GM18907 (cell line): ENCODE measurements around the gene FBXO11.
"Not testable (repeated sequence)": the region's sequence is repeated elsewhere in the genome, so short reads cannot be mapped to it uniquely, and the experiment has no call there.

ENCODE experiments used
- ATAC-seq: cut with Tn5 transposase; IDR thresholded peaks from one replicate; pipeline ENCODE4 v1.9.1; 2021; ENCODE audit warnings: mild to moderate bottlenecking, moderate library complexity; ENCODE audit not compliant: unreplicated experiment

The FBXO11 gene

DNA sequence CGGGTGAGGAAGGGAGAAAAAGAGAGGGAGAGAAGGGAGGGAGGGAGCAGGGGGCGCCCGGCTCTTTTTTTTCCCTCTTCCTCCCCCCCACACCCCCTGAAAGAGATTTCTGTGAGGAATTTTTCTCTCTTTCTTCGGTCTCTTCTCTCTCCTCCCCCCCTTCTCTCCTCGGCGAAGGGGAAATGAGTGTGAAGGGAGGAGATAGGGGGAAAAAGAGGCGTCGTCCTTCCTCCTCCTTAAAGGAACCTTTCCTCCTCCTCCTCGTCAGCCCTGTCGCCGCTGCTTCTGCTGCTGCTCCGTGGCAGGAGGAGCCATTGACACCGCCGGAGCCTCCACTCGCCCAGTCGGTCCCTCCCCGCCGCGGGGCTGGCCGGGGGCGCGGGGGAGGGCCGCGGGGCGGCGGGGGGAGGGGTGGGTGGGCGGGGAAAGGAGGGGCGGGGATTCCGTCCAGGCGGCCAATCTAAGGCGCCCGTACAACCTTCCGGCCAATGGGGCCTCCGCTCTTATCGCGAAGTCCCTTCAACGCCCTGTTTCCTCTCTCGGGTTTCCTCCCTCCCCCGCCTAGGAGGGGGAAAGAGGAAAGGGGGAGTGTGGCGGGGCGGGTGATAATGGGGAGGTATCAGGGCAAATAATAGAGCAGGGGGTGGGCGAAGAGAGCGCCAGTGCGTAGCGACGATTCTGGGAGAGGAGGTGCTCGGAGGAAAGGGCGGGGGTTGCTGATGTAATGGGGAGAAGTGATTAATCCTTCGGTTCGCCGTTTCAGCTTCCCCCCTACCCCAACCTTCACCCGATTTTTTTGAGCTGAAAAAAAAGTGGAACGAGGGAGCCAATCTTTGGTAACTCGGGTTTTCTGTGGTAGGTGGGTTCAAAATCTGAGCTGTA is at the start of gene FBXO11:
Gene FBXO11, minus strand, starts transcription at position 342 of the 882 bp plus-strand sequence. CDS start 778 bp downstream, outside the sequence.
- ATAC-seq, result peak; percentile 92

DNA sequence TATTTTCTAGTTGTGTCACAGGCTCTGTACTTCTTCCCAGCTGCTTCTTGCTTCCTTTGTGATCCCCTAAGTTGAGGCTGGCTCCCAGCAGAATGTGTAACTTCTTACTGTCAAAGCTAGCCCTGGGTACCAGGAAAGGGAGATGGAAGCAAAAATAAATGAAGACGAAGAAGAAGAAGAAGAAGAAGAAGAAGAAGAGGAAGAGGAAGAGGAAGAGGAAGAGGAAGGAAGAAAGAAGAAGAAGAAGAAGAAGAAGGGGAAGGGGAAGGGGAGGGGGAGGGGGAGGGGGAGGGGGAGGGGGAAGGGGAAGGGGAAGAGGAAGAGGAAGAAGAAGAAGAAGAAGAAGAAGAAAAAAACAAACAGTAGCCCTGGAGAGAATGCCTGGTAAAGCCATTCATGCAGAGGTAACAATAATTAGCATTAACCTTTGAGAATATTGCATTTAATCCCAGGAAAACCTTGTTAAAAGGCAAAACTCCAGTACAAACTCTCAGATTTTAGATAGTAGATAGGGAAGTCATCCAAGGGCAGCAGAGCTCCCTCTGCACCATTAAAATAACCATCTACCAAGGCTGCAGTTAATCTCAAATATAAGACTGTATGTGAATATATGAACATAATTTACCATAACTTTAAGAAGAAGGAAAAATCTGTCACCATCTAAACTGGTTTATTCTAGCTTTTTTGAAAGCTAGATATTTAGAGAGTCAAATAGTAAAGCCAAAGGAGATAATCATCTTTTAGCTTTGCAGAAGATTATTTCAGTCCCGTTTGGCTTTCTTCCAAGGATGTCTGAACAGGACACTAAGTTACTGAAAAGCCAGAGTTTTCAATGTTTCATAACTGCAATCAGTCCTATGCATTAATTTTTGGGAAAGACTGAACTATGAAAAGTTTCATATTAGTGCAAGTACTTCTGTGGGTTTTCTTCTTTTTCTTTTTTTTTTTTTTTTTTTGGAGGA is 44.3 kb upstream of the FBXO11 start:
- ATAC-seq, result no peak

DNA sequence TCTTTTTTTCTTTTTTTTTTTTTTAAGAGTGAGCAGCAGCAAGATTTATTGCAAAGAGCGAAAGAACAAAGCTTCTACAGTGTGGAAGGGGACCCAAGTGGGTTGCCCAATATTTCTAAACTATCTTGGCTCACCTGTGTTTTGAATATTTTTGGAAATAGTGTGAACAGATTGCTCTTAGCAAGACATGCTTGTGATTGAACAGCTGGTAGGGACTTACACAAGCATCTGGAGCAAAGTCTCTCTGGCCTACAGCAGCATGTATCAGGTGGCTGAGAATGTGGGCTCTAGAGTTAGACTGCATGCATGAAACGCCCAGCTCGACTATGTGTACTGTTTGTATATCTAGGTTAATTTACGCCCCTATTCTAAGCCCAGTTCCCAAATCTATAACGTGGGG is 40.3 kb upstream of the FBXO11 start:
- ATAC-seq, result no peak

DNA sequence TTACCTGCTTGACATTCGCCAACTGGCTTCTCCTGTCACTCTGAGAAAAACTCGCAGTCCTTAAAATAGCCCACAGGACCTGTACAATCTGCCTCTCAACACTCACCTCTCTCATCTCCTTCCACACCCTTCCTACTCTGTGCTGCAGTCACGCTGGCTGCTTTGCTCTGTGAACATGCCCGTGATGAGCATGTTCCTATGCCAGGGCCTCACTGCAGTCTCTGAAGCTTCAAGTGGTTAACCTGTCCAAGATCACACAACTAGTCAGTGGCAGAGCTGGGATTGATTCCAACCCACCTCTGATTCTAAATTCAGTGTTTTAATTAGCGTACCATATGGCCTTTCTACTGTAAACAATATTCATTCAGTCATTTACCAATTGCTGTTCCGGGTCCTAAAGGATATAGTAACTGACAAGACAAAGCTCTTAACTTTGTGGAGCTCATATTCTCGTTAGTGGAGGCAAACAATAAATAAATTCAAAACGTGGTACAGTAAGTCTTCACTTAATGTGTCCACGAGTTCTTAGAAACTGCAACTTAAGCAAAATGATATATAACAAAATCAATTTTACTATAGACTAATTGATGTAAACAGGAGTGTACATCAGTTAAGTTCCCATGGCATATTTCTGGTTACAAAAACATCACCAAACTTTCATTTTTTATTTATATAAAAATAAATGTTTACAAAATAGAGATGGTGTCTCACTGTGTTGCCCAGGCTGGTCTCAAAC is 38.9 kb upstream of the FBXO11 start:
- no peak for ATAC-seq

DNA sequence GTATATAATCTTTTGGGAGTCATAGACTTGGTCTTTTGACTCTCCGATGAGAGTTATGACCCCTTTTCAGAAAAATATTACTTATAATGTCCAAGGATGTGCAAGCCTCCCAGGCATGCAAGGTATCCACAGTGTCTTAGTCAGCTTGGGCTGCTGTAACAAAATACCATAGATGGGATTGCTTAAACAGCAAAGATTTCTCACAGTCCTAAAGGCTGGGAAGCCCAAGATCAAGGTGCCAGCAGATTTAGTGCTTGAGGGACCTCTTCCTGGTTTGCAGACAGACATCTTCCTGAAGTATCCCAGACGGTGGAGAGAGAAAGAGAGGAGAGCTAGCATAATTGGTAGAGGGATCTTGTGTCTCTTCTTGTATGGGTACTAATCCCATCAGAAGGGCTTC is 35.6 kb upstream of the FBXO11 start:
- no peak for ATAC-seq

DNA sequence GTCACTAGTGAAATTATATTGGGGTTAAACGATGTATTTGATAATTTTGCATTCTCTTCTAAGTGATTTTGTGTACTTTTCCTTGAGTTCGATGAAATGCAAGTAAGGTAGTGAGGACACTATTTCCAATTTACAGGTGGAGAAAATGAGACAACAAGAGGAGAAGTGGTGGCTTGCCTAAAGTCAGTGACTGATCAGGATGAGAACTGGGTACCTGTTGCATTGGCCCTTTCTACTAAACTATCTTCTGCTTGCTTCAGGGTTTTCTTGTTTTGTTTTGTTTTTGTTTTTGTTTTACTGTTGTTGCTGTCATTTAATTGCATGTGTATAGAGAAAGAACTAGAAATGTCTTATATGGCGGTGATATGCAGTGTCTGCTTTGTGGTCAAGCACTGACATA is 31.4 kb upstream of the FBXO11 start:
- ATAC-seq, result no peak

DNA sequence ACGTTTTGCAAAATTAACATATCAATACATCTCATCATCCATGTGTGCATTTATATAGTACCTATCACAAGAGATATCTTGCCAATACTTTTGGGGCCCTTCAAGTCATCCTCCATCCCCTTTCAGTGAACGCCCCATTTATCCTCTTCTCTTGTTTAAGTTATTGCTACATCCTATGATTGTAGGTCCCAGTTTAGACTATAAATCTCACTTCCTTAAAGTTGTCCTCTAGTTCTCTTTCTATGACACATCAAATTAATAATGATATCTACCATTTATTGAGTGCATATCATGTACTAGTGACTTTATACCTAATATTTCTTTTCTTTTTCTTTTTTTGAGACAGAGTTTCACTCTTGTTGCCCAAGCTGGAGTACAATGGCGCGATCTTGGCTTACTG is 28.8 kb upstream of the FBXO11 start:
- no peak for ATAC-seq

DNA sequence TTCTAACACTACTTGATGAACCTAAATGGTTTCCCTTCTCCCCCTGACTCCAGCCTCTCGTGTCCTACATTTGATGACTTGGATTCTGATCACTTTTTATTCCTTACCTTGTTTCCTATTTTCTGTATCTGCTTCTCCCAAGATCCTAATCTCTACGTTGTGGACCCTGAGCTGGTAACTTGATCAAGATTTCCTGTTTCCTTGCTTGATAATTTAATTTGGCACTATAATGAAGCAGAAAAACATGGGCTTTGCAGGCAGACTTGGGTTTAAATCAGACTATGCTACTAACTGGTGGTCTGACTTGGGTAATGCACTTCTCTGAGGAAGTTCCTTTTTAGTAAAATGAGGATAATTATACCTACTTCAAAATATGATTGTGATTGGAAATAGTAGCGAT is 11.7 kb upstream of the FBXO11 start:
- ATAC-seq, result no peak

DNA sequence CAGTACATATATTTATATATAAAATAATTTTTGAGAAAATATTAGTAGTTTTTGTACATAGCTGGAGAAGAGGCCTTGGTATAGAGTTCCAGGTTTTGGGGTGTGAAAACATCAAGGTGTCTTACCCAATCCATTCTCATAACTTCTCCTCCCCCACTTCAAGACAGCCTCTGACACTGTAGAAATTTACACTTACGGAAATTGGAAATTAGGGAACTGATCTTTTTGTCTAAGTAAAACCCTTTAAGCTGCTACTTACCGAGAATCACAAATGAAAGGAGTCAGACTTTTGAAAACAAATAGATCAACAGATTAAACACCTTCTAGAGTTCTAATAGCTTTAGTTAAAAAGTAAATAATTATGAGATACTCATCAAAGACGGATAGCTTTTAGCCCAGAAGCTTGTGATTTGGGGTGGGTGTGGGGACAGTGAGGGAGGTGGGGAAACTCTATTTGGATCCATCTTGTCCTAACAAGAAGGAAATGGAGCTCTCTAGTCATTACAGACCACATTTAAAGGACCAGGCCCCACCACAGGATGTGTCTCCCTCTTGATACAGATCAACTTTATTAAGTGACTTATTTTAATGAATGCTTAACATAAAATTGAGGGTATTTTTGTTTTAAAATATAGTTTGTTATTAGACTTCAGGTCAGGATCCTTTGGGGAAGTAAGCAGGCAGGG is 11.1 kb upstream of the FBXO11 start:
- no peak for ATAC-seq

DNA sequence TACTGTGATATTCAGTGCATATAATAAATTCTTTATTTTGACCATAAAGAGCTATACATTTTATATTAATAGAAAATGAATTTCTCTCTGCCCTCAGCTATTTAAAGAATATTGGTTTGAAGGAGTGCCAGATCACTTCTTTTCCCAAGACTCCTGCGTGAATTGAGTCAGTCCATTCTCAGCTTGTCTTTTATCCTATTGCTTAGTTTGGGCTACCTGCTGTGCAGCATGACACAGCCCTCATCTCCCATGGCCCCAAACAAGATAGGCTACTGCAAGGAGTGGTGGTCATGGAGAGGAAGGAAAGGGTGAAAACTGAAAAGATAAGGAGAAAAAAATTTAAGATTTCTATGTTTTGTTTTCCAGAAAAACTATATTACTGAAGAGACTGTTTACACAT is 10.1 kb upstream of the FBXO11 start:
- no peak for ATAC-seq

DNA sequence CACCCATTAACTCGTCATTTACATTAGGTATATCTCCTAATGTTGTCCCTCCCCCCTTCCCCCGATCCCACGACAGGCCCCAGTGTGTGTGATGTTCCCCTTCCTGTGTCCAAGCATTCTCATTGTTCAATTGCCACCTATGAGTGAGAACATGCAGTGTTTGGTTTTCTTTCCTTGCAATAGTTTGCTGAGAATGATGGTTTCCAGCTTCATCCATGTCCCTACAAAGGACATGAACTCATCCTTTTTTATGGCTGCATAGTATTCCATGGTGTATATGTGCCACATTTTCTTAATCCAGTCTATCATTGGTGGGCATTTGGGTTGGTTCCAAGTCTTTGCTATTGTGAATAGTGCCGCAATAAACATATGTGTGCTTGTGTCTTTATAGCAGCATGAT is 4.4 kb upstream of the FBXO11 start:
- ATAC-seq, result not testable (repeated sequence)

DNA sequence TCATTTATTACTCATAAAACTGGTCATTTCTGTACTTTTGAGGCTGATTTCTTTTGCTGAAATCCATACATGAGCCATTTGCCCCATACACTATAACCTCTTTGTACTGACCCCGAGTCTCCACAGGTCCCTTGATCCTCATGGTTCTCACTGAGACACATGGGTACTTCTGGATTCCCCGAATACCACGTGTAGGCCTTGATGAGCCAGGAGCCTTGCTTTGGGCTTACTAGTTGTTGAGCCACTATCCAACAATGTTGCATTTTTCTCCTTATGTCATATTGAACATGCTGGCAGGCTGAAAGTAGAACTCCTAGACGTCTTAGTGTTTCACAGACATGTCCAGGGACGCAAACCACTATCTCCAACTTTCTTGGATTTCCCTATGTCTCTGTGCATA is 2.4 kb upstream of the FBXO11 start:
- ATAC-seq, result no peak

DNA sequence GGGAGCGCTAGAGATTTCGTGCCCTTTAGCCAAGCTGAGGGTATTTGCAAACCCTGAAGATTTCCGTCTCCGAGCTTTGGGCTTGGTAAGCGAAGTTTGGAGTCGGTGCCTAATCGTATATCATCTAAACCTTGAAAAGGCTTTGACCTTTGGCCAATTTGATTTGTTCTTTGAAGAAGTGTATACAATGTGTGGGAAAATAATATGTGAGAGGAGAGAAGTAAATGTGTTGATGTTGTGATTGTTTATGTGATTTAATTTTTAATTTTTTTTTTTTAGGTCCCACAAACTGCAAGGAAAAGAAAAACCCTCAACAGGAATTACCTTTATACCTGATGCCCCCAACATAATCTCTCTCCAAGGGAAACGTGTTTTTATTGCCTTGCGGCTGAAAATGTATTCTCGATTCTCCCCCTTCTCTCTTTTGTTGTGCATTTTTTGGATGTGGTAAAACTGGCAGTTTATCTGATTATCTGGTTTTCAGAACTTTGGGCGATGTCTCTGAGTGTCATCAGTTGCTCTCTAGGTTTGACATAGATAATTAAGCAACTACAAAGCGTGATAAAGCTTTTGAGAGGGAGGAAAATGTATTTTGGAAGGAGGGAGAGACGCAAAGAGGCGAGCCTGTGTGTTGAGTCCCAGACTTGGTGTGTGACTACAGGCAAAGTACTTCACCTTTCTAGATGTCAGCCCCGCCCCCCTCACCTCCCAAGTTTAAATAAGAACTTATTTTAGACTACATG is 912 bp upstream of the FBXO11 start:
- ATAC-seq, result no peak

DNA sequence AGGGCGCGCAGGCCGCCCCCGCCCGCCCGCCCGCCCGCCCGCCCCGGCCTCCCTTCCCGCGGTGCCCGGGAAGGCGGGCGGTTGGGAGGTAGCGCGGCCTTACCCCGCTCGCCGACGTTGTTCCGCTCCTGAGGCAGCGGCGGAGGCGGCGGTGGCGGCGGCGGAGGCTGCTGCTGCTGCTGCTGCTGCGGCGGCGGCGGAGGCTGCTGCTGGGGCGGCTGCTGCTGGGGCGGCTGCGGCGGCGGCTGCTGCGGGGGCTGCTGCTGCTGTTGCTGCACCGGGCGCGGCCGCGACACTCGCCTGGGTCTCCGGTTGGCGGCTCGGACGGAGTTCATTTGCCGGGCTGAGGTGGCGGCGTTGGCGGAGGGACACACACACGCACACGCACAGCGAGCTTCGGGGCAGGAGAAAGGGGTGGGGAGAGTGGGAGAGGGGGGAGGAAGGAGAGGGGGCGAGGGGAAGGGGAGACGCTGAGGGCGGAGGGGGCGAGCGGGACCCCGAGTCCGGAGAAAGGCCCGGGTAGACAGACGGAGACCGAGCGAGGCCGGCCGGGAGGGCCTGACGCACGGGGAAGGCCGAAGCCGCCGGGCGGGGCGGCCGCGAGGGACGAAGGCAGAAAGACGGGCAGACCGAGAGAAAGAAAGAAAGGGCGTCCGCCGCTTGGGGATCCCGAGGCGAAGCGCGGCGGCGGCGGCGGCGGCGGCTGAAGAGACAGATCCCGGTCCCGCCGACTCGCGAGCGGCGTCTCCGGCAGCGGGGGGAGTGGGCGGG is 727 bp downstream of the FBXO11 start:
- peak; percentile 23 for ATAC-seq

DNA sequence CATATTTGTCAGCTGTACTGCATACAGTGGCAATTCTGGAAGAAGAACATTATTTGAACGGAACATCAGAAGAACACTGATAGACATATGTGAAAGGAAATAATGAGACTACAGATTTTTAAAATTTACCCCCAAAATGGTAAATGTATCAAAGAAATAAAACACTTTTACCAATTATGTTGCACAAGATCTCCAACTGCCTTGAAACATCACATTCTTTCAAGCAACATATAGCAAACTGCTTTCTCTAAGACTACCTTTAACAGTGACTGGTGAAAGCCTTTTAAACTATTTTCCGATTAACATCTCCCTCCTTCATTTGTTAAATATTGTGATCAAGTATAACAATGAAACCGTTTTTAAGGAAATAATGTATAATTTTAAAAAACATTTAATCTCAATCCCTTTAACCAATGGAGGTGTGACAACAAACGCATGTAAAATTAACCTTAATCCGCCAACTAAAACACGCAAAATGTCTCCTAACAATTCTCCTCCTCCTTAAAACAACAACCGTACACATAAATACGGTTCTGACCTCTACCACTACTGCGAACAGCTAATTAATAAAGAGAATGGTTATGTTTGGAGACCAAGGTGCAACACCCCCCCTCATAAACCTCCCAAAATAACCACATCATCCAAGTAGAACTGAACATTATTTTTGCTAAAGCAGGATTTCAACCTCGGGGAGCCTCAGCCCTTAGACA is 2.4 kb downstream of the FBXO11 start:
- ATAC-seq, result no peak

DNA sequence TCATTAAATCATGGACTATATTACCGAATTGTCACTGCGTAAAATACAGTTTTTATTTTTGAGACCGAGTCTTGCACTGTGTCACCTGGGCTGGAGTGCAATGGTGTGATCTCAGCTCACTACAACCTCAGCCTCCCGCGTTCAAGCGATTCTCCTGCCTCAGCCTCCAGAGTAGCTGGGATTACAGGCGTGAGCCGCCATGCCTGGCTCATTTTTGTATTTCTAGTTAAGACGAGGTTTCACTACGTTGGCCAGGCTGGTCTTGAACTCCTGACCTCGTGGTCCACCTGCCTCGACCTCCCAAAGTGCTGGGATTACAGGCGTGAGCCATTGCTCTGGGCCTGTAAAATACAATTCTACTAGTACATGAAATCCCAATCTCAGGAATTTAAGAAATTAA is 4.4 kb downstream of the FBXO11 start:
- ATAC-seq, result not testable (repeated sequence)

DNA sequence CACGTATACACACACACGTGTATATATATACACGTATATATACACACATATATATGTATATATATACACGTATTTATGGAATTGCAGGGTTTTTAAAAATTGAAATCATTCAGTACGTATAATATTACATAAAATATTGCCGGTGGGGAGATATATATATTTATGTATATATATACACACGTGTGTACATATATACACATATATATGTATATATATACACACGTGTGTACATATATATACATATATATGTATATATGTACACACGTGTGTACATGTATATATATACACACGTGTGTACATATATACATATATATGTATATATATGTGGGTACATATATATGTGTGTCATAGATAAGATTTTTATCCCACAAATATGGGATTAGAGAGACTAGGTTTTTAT is 5.4 kb downstream of the FBXO11 start:
- ATAC-seq, result no peak
